Activated naive CD4-positive, alpha-beta T cell treated with anti-CD3 and anti-CD28 coated beads, Interleukin-2, amount 10 ng/mL, durations not matched to agents 7 days and 5 days (primary cell): ENCODE measurements around the gene SMPD4.
A peak's percentile ranks its signal among the peaks of the same experiment; 100 is the strongest.
"Not testable (repeated sequence)": the region's sequence is repeated elsewhere in the genome, so short reads cannot be mapped to it uniquely, and the experiment has no call there.

Experiments used
- CTCF ChIA-PET: fragments of 350-600 bp; sonication (Branson Sonifier 250); formaldehyde crosslinking; loops from one replicate; lab custom pipeline; 2021; ENCODE audit warnings: antibody characterized with exemption; lab: Charles Lee
- DNase-seq: peaks from one replicate; pipeline ENCODE4 v3.0.0-alpha.2; 2020
- H3K27ac Mint-ChIP-seq: one replicate; pipeline ENCODE4 v1.8.0; 2021; ENCODE audit warnings: mild to moderate bottlenecking, moderate library complexity, mixed read lengths
- H3K27me3 Mint-ChIP-seq: one replicate; pipeline ENCODE4 v1.8.0; 2021; ENCODE audit warnings: mild to moderate bottlenecking, mixed read lengths
- H3K36me3 Mint-ChIP-seq: one replicate; pipeline ENCODE4 v1.8.0; 2021; ENCODE audit warnings: mixed read lengths
- H3K4me1 Mint-ChIP-seq: one replicate; pipeline ENCODE4 v1.8.0; 2021; ENCODE audit warnings: mixed read lengths
- H3K4me3 Mint-ChIP-seq: one replicate; pipeline ENCODE4 v1.8.0; 2021; ENCODE audit warnings: mild to moderate bottlenecking, moderate library complexity, mixed read lengths
- H3K9me3 Mint-ChIP-seq: one replicate; pipeline ENCODE4 v1.8.0; 2021; ENCODE audit warnings: mixed read lengths

Gene SMPD4

GRCh38 chr2:130181325-130181879 is at the start of gene SMPD4:
Gene SMPD4 (minus strand): TSS chr2:130181602. CDS start chr2:130176592, 5,010 bp downstream.
- Mint-ChIP-seq H3K4me1 (peaks cover 41% of the 10 kb centered on the region), H3K27me3 (no peaks in the 10 kb centered on the region), H3K4me3 (peak within 1 kb of the TSS; percentile 92), H3K9me3 (no peaks in the 10 kb centered on the region), H3K27ac (peak within 1 kb of the TSS; percentile 97), H3K36me3 (peaks cover 13% of the 10 kb centered on the region)
- DNase-seq, result peak; percentile 98
- CTCF ChIA-PET, result interaction anchor here (1.2 to 1.6 kb wide), 2 partner anchors 11 to 161 kb away, joined by 4 to 6 read pairs; partner anchors contain the start of gene IMP4

GRCh38 chr2:130230907-130231306 is 49.5 kb upstream of the SMPD4 start:
- H3K4me1 Mint-ChIP-seq, H3K4me3 Mint-ChIP-seq, H3K27me3 Mint-ChIP-seq, H3K9me3 Mint-ChIP-seq, H3K27ac Mint-ChIP-seq, DNase-seq, CTCF ChIA-PET, H3K36me3 Mint-ChIP-seq: not testable (repeated sequence)

GRCh38 chr2:130230376-130230775 is 49.0 kb upstream of the SMPD4 start:
- H3K27ac Mint-ChIP-seq, H3K36me3 Mint-ChIP-seq, H3K9me3 Mint-ChIP-seq, H3K4me1 Mint-ChIP-seq, CTCF ChIA-PET, DNase-seq, H3K4me3 Mint-ChIP-seq, H3K27me3 Mint-ChIP-seq: not testable (repeated sequence)

GRCh38 chr2:130229161-130229510 is 47.7 kb upstream of the SMPD4 start:
- not testable (repeated sequence) for H3K4me3 Mint-ChIP-seq

GRCh38 chr2:130228467-130229160 is 47.2 kb upstream of the SMPD4 start:
- H3K4me1 Mint-ChIP-seq, H3K27ac Mint-ChIP-seq, CTCF ChIA-PET, DNase-seq, H3K9me3 Mint-ChIP-seq, H3K36me3 Mint-ChIP-seq, H3K4me3 Mint-ChIP-seq, H3K27me3 Mint-ChIP-seq: not testable (repeated sequence)

More at GRCh38 chr2:130229161-130229510, 47.7 kb upstream of the SMPD4 start:
- H3K9me3 Mint-ChIP-seq, H3K27me3 Mint-ChIP-seq, H3K27ac Mint-ChIP-seq, CTCF ChIA-PET, H3K4me1 Mint-ChIP-seq, H3K36me3 Mint-ChIP-seq: not testable (repeated sequence)
- DNase-seq, result peak; percentile 37

GRCh38 chr2:130228005-130228404 is 46.6 kb upstream of the SMPD4 start:
- H3K9me3 Mint-ChIP-seq, H3K4me1 Mint-ChIP-seq, H3K4me3 Mint-ChIP-seq, DNase-seq, H3K36me3 Mint-ChIP-seq, H3K27me3 Mint-ChIP-seq, CTCF ChIA-PET, H3K27ac Mint-ChIP-seq: not testable (repeated sequence)

GRCh38 chr2:130222523-130222922 is 41.1 kb upstream of the SMPD4 start:
- H3K9me3 Mint-ChIP-seq, H3K4me3 Mint-ChIP-seq, DNase-seq, H3K27ac Mint-ChIP-seq, H3K36me3 Mint-ChIP-seq, H3K4me1 Mint-ChIP-seq, CTCF ChIA-PET, H3K27me3 Mint-ChIP-seq: not testable (repeated sequence)

GRCh38 chr2:130220505-130220904 is 39.1 kb upstream of the SMPD4 start:
- H3K4me3 Mint-ChIP-seq, H3K9me3 Mint-ChIP-seq, H3K36me3 Mint-ChIP-seq, CTCF ChIA-PET, H3K4me1 Mint-ChIP-seq, H3K27ac Mint-ChIP-seq, DNase-seq: not testable (repeated sequence)
- H3K27me3 Mint-ChIP-seq, result peaks cover 16% of the 10 kb centered on the region

- H3K27ac Mint-ChIP-seq, H3K36me3 Mint-ChIP-seq, H3K4me1 Mint-ChIP-seq, CTCF ChIA-PET, H3K4me3 Mint-ChIP-seq, H3K9me3 Mint-ChIP-seq, DNase-seq: not testable (repeated sequence)
- peaks cover 20% of the 10 kb centered on the region for H3K27me3 Mint-ChIP-seq
Observed at GRCh38 chr2:130219147-130219546, 37.7 kb upstream of the SMPD4 start.

- H3K4me1 Mint-ChIP-seq, H3K27ac Mint-ChIP-seq, H3K27me3 Mint-ChIP-seq, DNase-seq, H3K36me3 Mint-ChIP-seq, H3K9me3 Mint-ChIP-seq, H3K4me3 Mint-ChIP-seq, CTCF ChIA-PET: not testable (repeated sequence)
Observed at GRCh38 chr2:130207051-130207450, 25.6 kb upstream of the SMPD4 start.

- H3K4me1 Mint-ChIP-seq, CTCF ChIA-PET, H3K4me3 Mint-ChIP-seq, H3K36me3 Mint-ChIP-seq, H3K27ac Mint-ChIP-seq, H3K27me3 Mint-ChIP-seq, DNase-seq, H3K9me3 Mint-ChIP-seq: not testable (repeated sequence)
Observed at GRCh38 chr2:130203150-130203549, 21.7 kb upstream of the SMPD4 start.

GRCh38 chr2:130202518-130202917 is 21.1 kb upstream of the SMPD4 start:
- H3K9me3 Mint-ChIP-seq, H3K36me3 Mint-ChIP-seq, H3K4me1 Mint-ChIP-seq, DNase-seq, CTCF ChIA-PET, H3K27ac Mint-ChIP-seq, H3K27me3 Mint-ChIP-seq, H3K4me3 Mint-ChIP-seq: not testable (repeated sequence)

GRCh38 chr2:130198343-130198742 is 16.9 kb upstream of the SMPD4 start, which contains the start of gene TUBA3E:
Gene TUBA3E (minus strand): TSS chr2:130198439. CDS start chr2:130198360, 79 bp downstream.
- Mint-ChIP-seq H3K9me3 (no peaks in the 10 kb centered on the region), H3K4me1 (no peaks in the 10 kb centered on the region), H3K27ac (no peak within 1 kb of the TSS), H3K4me3 (no peak within 1 kb of the TSS), H3K36me3 (no peaks in the 10 kb centered on the region), H3K27me3 (peaks cover 3% of the 10 kb centered on the region)
- DNase-seq, result no peak
- CTCF ChIA-PET, result no interaction called here

- H3K4me1 Mint-ChIP-seq, CTCF ChIA-PET, H3K27ac Mint-ChIP-seq: not testable (repeated sequence)
Observed at GRCh38 chr2:130196052-130196451, 14.7 kb upstream of the SMPD4 start.

GRCh38 chr2:130195089-130195635 is 13.8 kb upstream of the SMPD4 start:
- H3K4me1 Mint-ChIP-seq, H3K27ac Mint-ChIP-seq, H3K4me3 Mint-ChIP-seq, CTCF ChIA-PET, H3K9me3 Mint-ChIP-seq, DNase-seq, H3K27me3 Mint-ChIP-seq: not testable (repeated sequence)
- peaks cover 11% of the 10 kb centered on the region for H3K36me3 Mint-ChIP-seq

More at GRCh38 chr2:130196052-130196451, 14.7 kb upstream of the SMPD4 start:
- H3K9me3 Mint-ChIP-seq, H3K27me3 Mint-ChIP-seq, H3K4me3 Mint-ChIP-seq, DNase-seq: not testable (repeated sequence)
- peaks cover 11% of the 10 kb centered on the region for H3K36me3 Mint-ChIP-seq
